HT1080 (cell line): ENCODE results near the gene PLS3. TPM values are rescaled to one million over a fixed set of nuclear protein-coding genes. Genes with fewer than 3 reads are reported as not detected.
A peak's percentile ranks its signal among the peaks of the same experiment; 100 is the strongest.
"Not testable (repeated sequence)": the region's sequence is repeated elsewhere in the genome, so short reads cannot be mapped to it uniquely, and the experiment has no call there.

ENCODE experiments used
- DNase-seq: peaks from one replicate; pipeline ENCODE4 v3.0.0-alpha.2; 2015; ENCODE audit warnings: low read depth
- total RNA-seq: library from RNA; depleted of rRNA; stranded (reverse); fragments of >200 nt; shearing (Covaris generic); gene quantifications from 2 replicates; pipeline ENCODE4 v1.2.3, GENCODE V29; 2014

The PLS3 gene
- total RNA-seq, 1 experiment from 2014 or later = 121 TPM

DNA sequence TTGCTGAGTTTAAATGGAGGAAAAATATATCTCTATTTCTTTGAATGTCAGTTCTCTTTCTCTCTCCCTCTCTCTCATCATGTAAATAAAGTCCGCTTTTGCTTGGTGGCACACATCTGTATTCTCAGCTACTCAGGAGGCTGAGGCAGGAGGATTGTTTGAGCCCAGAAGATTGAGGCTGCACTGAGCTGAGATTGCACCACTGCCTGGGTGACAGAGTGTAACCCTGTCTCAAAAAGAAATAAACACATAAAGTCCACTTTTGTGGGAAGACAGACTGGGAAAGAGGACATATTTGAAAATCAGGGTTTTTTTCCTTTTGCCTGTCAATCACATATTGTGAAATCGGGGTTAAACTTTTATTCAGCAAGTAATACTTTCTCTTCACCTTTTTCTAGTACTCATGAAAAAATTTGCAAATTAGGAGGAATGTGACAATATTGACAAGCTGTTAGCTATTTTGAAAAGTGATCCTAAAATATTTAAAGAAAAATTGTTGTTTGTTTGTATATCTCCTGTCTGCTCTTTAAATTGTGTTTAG, 42.6 kb downstream of the PLS3 start:
- DNase-seq = no peak

DNA sequence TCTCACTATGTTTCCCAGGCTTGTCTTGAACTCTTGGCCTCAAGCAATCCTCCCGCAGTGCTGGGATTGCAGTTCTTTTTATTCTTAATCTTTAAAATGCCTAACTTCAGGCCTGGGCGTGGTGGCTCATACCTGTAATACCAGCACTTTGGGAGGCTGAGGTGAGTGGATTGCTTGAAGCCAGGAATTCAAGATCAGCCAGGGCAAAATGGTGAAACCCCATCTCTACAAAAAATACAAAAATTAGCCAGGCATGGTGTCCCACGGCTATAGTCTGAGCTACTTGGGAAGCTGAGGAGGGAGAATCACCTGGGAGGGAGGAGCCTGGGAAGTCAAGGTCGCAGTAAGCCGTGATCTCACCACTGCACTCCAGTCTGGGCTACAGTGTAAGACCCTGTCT, 45.9 kb downstream of the PLS3 start:
- DNase-seq = no peak

DNA sequence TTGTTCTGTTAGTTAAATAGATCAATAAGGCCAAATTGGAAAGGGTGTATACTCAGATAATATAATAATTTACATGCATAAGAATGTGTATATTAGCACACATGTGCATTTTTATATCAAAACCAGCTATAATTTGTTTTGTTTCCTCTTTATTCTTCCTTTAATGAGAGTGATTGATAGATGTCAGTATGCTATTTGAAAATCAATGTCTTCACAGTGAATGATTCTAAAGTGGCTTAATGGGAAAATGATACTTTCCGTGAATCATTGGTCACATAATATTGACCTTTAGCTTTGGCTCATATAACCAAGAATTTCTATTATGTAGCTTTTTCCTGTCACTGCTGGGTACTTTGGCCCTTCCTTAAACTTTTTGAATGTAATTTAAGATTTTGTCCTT, 48.6 kb downstream of the PLS3 start:
- DNase-seq = no peak

DNA sequence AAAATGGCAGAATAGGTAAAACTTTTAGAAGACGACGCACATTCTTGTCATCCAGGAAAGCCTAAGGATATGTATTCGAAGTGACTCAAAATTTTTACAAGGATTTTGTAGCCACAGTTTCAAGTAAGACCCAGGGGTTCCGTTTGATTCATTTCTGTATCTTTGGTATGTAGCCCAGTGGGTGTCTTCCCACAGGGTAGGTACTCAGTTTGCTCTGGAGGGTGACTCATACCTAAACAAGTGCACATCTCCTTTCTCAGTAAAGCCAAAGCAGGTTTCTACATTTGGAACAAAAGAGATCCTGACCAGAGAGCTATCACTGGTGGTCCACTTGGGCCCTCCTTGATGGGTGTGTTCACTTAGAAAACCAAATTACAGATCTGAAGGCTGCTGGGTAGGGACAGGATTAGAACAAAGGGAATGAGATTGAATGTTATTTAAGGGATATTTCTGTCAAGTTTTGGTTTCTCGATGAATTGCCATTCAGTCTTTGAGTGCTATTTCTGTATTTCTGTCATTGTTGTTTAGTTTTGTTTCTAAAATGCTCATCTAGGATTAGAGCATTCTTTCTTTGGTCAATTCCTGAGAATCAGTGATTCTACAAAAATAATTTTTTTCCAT, 56.1 kb downstream of the PLS3 start:
- peak; percentile 92 for DNase-seq

DNA sequence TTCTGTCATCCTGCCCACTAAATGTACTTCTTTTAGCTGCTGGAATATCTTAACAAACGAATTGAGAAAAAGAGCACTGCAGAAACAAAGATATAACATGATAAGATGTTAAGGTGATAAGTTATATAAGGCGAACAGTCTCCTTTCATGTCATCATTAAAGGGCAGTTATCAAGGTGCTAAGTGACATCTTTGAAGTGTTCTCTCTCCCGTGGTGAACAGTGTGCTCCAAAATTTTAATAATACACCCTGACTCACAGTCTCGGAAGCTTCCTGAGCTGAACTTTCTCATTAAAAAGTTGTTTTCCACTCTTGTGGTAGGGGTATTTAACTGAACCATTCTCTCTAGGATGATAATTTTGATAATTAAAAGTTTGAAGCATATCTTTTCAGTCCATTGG, 61.6 kb downstream of the PLS3 start:
- DNase-seq = no peak

DNA sequence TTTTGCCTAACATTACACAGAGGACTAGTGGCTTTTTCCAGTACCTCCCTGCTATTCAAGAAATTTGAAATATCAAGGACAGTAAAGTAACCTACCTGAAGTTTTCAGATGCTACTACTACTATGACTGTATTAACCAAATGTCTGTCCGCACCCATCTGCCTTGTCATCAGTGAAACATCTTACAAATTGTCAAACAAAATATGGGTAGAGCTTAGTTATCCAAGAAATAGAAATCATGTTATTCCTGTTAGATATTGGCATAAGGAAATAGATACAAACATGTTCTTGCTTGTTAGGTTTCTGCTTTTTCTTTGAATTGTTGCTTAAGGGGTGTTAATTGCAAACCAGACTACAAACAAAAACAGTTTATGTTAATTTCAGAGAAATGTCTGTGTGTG, 63.9 kb downstream of the PLS3 start:
- DNase-seq = no peak

DNA sequence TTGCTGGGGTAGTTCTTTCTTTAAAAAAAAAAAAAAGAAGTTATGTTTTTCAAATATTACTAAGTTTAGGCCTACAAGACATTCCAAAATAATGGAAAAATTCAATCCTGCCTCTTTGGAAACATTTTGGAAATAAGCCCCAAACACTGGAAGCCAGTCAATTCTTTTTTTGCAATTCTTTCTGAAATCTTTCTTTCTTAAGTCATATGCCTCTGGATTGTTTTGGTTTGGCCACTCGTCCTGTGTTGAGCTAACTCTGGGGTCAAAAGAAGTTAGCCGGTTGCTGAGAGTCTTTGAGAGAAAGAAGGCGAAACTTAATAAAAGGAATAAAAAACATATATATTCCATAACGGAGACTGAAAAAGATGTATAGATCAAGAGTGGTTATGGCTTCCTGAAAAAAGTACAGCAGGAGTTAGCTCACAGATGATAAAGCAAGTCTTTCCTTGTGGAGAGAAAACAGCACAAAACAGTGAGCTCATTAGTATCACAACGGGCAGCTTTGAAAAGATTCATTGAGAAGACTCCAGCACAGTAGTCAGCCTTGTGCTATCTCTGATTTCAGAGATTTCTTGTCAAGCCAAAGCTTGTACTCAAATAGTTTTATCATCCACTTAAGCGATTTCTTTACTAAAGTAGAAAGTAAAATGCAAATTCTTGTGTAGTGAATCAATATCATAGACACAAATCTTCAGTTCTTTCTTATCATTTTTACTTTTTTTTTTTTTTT, 64.8 kb downstream of the PLS3 start:
- DNase-seq = no peak

DNA sequence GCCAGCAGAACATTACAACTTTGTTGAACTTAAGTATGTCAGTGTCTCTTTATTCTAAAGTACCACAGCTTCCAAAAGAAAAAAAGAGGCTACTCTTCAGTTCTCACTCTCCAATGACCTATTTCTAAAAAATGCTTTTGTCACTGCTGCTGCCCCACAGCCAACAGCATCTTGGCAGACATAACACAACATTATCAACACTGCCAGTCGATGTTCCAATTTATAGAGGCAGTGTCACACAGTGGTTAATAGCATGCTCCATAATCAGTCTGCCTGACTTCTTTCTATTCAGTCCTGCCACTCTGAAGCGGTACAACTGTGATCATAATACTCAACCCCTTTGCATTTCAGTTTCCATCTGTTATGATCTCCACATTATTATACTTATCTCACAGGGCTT, 69.2 kb downstream of the PLS3 start:
- no peak for DNase-seq

DNA sequence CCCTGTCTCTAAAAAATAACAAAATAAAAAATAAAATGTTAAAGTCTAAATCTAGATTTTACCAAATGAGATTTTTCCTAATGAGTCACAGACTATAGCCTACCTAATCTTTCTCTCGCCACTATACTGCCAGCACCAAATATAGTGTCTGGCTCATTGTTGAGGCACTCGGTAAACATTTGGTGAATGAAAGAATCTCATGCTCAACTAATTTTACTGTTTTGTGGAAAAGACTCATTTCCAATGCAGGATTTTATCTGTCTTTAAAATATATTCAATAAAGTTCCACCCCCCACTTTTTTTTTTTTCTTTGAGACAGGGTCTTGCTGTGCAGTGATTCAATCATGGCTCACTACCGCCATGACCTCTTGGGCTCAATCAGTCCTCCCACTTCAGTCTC, 71.5 kb downstream of the PLS3 start:
- DNase-seq = peak; percentile 7

DNA sequence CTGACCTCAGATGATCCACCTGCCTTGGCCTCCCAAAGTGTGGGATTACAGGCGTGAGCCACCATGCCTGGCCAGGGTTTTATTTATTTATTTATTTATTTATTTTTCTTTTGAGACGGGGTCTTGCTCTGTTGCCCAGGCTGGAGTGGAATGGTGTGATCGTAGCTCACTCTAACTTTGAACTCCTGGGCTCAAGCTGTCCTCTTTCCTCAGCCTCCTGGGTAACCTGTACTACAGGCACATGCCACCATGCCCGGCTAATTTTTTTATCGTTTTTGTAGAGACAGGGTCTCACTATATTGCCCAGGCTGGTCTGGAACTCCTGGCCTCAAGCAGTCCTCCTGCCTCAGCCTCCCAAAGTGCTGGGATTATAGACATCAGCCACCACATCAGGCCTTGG, 72.4 kb downstream of the PLS3 start:
- DNase-seq = not testable (repeated sequence)

DNA sequence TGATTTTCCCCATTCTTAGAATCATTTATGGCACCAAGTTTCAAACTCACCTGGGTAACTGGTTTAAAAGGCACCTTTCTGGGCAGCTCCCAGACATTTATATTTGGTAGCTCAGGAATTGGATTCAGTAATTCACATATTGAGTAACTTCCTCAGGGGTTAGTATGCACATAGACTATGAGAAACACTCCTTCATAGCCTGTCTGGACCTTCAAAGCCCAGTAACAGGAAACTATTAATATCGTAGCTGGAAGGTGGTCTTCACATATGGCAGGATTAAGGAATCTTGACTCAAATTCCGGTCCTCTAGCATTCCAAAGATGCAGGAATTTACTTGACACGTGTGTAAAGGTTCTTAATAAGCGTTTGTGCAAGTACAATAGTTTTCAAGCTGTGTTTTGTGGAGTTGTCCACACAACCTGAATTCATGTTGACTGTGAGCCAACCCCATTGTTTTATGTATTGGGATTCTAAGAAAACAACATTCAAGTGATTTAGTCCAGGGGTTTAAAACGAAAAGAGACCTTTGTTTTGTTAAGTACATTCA, 78.4 kb downstream of the PLS3 start:
- DNase-seq = no peak

DNA sequence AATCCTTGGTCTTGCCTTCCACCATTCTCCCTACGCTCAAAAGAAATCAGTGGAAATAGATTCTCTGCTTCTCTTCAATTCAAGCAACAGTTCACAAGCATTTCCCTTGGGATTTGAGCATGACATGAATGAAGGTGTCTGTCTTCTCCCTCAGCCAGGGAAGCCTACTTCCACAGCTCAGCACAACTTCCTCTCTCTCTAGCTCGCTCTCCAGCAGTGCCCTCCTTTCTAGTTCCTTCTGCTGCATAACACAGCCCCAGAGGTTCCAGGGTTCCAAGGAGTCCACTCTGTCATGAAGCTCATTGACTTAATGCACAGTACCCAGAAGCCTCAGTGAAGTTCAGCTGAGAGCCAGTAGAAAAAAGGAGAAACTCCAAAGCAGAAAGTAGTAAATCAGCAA, 81.3 kb downstream of the PLS3 start:
- DNase-seq = no peak

DNA sequence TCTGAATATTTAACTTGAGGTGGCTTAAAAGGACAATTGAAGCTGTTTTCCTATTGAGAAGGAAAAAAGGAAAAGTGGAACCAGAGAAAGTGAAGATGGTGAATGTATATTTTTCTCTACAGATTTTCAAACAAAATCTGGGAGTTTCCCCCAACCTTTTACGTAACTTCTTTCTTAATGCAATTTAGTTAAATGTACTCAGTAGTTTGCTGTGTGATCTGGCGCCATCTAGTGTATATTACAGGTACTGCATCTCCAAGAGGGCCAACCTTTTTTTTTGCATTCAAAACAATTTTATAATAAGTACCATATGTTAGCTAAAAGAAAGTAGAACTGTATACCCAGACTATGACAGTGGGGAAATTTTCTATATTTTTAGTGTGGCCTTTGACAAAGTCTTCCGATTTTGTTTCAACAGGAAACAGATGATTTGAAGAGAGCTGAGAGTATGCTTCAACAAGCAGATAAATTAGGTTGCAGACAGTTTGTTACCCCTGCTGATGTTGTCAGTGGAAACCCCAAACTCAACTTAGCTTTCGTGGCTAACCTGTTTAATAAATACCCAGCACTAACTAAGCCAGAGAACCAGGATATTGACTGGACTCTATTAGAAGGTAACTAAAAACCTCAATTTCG, 82.0 kb downstream of the PLS3 start:
- DNase-seq = peak; percentile 37

DNA sequence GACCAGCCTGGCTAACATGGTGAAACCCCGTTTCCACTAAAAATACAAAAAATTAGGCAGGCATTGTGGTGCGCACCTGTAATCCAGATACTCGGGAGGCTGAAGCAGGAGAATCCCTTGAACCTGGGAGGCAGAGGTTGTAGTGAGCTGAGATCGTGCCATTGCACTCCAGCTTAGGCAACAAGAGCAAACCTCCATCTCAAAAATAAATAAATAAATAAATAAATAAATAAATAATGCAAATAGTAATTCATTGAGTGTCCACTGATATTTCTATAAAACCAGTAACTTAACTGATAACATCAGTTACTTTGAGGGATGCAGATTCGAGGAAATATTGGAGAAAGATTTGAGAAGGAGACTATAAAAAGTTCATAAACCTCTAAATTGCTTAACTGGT, 83.4 kb downstream of the PLS3 start:
- not testable (repeated sequence) for DNase-seq

DNA sequence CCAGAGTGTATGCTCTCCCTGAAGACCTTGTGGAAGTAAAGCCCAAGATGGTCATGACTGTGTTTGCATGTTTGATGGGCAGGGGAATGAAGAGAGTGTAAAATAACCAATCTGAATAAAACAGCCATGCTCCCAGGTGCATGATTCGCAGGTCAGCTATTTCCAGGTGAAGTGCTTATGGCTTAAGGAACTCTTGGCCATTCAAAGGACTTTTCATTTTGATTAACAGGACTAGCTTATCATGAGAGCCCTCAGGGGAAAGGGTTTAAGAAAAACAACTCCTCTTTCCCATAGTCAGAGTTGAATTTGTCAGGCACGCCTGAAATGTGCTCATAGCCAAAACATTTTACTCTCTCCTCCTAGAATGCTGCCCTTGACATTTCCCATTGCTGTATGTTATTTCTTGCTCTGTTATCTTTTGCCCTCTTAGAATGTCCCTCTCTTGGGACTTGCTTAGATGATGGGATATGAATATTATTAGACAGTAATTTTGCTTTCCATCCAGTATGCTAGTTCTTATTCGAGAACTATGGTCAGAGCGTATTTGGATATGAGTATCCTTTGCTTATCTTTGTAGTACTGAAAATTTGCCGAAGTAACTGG, 88.6 kb downstream of the PLS3 start:
- no peak for DNase-seq

DNA sequence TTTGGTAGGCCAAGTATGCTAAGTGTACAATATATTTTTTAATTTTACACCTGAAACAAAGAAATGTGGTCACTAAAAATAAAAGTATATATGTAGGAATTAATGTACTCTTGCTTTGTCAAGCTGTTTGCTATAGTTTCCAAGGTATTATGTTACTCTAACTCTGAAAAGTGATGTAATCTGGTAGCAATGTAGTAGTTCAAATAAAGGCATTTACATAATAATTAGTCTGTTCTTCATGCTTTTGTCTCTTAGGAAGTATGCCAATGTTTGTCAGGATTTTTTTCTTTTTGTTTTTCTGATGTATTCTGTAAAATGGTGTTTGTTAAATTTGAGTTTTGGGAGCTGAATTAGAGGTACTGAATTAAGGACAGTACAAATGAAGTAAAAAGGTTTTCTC, 89.5 kb downstream of the PLS3 start:
- no peak for DNase-seq

DNA sequence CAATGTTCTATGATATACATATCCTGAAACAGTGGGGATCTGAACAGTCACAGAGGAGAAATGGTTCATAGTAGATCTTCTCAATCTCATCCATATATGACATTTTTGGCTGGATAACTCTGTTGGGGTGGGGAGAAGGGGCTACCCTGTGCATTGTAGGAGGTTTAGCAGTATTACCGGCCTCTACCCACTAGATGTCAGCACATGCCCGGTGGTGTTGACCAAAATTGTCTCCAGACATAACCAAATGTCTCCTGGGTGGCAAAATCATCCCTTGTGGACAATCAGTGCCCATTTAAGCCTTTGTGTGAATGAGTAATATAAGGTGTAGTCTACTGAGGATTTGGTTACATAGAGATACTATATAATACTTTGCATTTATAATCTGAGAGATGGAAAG, 89.9 kb downstream of the PLS3 start:
- peak; percentile 42 for DNase-seq

DNA sequence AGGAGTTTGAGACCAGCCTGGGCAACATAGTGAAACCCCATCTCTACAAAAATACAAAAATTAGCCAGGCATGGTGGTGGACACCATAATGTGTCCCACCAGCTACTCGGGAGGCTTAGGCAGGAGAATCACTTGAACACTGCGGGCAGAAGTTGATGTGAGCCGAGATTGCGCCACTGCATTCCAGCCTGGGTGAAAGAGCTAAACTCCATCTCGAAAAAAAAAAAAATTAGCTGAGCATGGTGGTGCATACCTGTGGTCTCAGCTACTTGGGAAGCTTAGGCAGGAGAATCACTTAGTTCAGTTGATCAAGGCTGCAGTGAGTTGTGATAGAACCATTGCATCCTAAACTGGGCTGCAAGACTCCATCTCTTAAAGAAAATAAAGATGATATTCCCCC, 91.2 kb downstream of the PLS3 start:
- DNase-seq = no peak

DNA sequence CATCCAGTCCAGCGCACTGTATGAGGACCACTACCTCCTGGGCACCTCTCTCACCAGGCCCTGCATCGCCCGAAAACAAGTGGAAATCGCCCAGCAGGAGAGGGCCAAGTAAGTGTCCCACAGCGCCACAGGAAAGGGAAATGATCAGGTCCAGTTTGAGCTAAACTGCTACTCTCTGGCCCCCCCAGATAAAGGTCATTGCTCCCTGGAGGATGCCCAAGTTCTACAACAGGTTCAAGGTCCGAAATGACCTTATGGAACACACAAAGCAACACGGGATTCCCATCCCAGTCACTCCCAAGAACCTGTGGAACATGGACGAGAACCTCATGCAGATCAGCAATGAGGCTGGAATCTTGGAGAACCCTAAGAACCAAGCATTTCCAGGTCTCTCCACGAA, 104.1 kb downstream of the PLS3 start:
- no peak for DNase-seq

DNA sequence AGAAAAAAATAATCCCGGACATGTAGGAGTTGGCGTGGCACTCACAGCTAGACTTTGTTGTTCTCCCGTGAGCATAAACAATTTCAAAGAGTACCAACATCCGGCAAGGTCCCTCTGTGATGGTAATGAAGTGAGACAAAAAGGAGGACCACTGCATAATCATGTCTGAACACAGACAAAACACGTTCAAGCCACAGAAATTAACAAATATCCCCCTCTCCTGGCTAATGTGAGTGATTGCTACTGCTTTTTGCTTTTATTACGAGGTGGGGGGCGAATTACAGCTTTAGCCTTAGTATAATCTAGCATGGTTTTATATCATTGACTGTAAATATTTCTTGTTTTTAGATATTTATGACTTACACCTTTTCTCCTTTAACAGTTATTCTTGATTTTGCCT, 118.5 kb downstream of the PLS3 start:
- peak; percentile 23 for DNase-seq

DNA sequence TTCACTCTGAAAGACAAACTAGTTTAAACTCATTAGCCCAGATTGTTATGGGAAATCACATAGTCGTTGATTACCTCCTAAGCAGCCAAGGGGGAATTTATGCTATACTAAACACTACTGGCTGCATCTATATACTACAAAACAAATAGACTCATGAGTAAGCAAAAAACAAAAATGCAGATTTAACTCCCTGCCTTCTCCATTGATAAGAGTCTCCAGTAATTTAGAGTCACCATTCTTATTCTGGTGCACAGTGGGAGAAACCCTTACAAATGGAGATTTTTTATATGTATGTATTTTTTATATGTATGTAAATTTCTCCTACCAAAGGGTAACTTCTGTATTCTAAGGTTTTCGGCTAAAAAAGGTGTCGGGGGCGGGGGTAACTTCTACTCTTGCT, 126.6 kb downstream of the PLS3 start:
- no peak for DNase-seq

DNA sequence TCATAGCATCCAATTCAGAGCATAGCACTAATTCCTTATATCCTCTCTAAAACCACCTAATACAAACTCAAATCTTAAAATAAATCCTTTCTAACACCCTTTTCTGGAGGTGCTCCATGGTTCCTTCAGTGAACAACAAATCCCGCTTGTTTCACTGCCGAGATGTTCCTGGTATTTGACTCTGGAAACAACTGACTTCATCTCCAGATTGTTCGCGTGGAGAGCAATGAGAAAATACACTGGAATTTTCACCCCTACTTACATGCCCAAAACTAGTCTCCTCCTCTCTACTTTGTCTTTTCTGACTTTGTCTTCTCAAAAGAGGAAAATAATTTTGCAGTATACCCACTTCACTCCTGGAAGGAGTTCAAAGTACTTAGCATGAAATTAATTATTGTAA, 129.0 kb downstream of the PLS3 start:
- no peak for DNase-seq
